Measurements from ENCODE around the gene PPP2R1B. TPM values are rescaled to one million over a fixed set of nuclear protein-coding genes. Genes with fewer than 3 reads are reported as not detected.

Gene PPP2R1B
- total and polyA plus RNA-seq, 2 donors (not counting 3 experiments of a cell fraction or from before 2014, with no cell fraction given), result 18.0 to 50.8 TPM

- no peak for DNase-seq (ENCODE audit: low read depth, low spot score)
- ChIA-PET POLR2A (no interaction called here), CTCF (interaction anchor here (0.8 to 2.9 kb wide), 5 partner anchors 11 to 235 kb away, joined by 3 to 13 read pairs (median 5); no protein-coding TSS in a partner anchor)
- Histone ChIP-seq H3K36me3 (ENCODE audit: control insufficient read depth in 2 of 2, extremely low read depth in 1 of 2, insufficient read depth in 2 of 2, low read length in 2 of 2) (no peaks in the 10 kb centered on the region), H3K4me1 (ENCODE audit: control insufficient read depth, extremely low read depth, insufficient read depth, low read length) (no peaks in the 10 kb centered on the region), H3K9me1 (replicated peaks; ENCODE audit: control insufficient read depth, extremely low read depth, insufficient read depth, low read length) (no peaks in the 10 kb centered on the region), H3K27ac (ENCODE audit: insufficient read depth, low read depth, low read length) (no peak overlapping the region), H3K27me3 (ENCODE audit: control insufficient read depth in 2 of 2, insufficient read depth in 2 of 2, low read length in 2 of 2) (no peaks in the 10 kb centered on the region), H3K79me2 (ENCODE audit: control insufficient read depth, insufficient read depth, low read length) (no peaks in the 10 kb centered on the region), H3K4me2 (ENCODE audit: insufficient read depth, low read length) (no peak overlapping the region), H4K20me1 (replicated peaks; ENCODE audit: control insufficient read depth, extremely low read depth, insufficient read depth, low read length) (no peaks in the 10 kb centered on the region), H2AFZ (ENCODE audit: low read depth, low read length) (no peak overlapping the region), H3K4me3 (replicated peaks in 1 of 3; ENCODE audit: insufficient read depth in 1 of 3, low read depth in 1 of 3, low read length in 3 of 3) (no peak overlapping the region), H3K9me3 (replicated peaks; ENCODE audit: control insufficient read depth, insufficient read depth, low read length) (no peaks in the 10 kb centered on the region), H3K9ac (replicated peaks; ENCODE audit: extremely low read depth, insufficient read depth, low read length) (no peak overlapping the region)
- intact Hi-C loops (cut with micrococcal nuclease) (no loop called here), dilution Hi-C loops (cut with MboI; ENCODE audit: extremely low pct_ligation_motif_present, low sequenced_read_pairs) (no loop called here)
- no peak for FAIRE-seq
- BruUV-seq (replicated peaks), result no TSS peak
- TF ChIP-seq EZH2 (IDR thresholded peaks at IDR 0.05; ENCODE audit: borderline replicate concordance, low read depth, low read length, severe bottlenecking) (no peak), CTCF (IDR thresholded peaks at IDR 0.05; ENCODE audit: extremely low read depth in 1 of 2, insufficient read depth in 1 of 2, low read depth in 1 of 2, low read length in 2 of 2) (no peak), POLR2A (IDR thresholded peaks at IDR 0.05; ENCODE audit: low read depth, low read length) (no peak), FOS (IDR thresholded peaks at IDR 0.05; ENCODE audit: borderline replicate concordance, insufficient read depth, low read length) (no peak), JUN (IDR thresholded peaks at IDR 0.05; ENCODE audit: borderline replicate concordance, insufficient read depth, insufficient read length, low read depth) (no peak), MAX (IDR thresholded peaks at IDR 0.05; ENCODE audit: insufficient read depth, insufficient read length) (no peak), MYC (IDR thresholded peaks at IDR 0.05; ENCODE audit: low read depth, low read length) (no peak), GATA2 (IDR thresholded peaks at IDR 0.05; ENCODE audit: insufficient read depth, insufficient read length, low read depth, low read length) (no peak), POLR2AphosphoS5 (IDR thresholded peaks at IDR 0.05; ENCODE audit: insufficient read depth, low read depth, low read length) (no peak)
Observed at GRCh38 chr11:111792955-111793500, 26.8 kb upstream of the PPP2R1B start.
